DMS53 treated with DMSO at 0.1 percent for 48 hours (cell line): ENCODE data around the gene STK38L.
A peak's percentile ranks its signal among the peaks of the same experiment; 100 is the strongest.
"Not testable (repeated sequence)": the region's sequence is repeated elsewhere in the genome, so short reads cannot be mapped to it uniquely, and the experiment has no call there.

Experiments used
- DNase-seq: peaks from one replicate; lab custom pipeline; 2025; ENCODE audit not compliant: unreplicated experiment; lab: John Stamatoyannopoulos, UW

Gene STK38L

DNA sequence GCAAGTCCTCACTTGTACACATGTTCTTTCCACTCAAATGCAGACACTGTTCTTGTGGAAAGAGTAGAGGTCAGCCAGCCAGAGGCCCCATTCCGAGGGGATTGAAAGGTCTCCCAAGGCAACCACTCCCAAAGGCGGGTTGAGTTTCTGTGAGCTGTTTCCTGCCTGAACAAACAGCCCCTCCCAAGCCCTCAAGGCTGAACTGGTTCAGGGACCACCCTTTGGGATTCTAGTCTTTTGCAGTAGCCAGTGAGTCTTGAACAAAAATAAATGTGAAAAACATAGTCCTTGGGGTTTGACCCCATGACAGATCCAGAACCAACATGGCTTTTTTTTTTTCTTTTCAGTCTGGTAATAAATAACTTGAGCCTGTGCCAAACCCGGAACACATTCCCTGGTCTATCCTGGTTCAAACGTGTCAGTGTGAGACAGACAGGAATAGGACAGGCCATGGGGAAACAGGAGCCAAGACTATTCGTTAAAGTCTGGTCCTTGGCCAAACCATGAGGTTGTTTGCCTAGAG lies 17.6 kb upstream of the STK38L start:
- no peak for DNase-seq

DNA sequence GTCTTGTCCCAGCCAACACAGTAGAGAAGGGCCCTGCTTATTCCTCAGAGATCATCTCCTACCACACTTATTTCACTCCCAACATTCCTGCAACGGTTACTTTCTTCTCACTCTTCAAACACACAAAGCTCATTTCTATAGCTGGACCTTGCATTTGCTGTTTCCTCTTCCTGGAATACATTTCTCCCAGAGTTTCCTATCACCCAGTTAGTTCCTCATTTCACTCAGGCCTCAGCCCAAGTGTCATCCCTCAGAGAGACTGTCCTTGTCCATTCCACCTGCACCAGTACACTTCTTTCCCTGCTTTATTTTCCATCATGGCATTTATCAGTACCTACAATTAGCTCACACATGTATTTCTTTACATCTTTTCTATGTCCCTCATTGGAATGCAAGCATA lies 14.7 kb upstream of the STK38L start:
- DNase-seq: no peak

GRCh38 chr12:27231374-27231773 lies 12.7 kb upstream of the STK38L start:
- not testable (repeated sequence) for DNase-seq

- DNase-seq: no peak
Observed at GRCh38 chr12:27233814-27234213, 10.3 kb upstream of the STK38L start.

DNA sequence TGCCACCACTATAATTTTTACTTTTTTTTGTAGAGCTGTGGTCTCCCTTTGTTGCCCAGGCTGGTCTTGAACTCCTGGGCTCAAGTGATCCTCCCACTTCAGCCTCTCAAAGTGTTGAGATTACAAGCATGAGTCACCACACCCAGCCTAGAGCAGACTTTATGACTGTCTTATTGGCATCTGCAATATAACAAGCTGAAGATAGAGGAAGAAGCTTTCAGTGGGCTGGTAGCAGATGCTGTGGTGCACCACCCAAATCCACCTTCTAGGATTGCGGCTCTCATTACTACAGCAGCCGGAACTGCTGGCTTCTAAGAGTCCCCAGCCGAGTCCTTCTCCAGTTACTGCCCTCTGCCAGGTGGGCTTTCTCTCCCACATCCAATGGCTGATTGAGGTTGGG lies 7.6 kb upstream of the STK38L start:
- DNase-seq: no peak

GRCh38 chr12:27237790-27238771 lies 6.0 kb upstream of the STK38L start:
- DNase-seq: no peak

GRCh38 chr12:27243006-27243405 lies 1.1 kb upstream of the STK38L start:
- DNase-seq: no peak

DNA sequence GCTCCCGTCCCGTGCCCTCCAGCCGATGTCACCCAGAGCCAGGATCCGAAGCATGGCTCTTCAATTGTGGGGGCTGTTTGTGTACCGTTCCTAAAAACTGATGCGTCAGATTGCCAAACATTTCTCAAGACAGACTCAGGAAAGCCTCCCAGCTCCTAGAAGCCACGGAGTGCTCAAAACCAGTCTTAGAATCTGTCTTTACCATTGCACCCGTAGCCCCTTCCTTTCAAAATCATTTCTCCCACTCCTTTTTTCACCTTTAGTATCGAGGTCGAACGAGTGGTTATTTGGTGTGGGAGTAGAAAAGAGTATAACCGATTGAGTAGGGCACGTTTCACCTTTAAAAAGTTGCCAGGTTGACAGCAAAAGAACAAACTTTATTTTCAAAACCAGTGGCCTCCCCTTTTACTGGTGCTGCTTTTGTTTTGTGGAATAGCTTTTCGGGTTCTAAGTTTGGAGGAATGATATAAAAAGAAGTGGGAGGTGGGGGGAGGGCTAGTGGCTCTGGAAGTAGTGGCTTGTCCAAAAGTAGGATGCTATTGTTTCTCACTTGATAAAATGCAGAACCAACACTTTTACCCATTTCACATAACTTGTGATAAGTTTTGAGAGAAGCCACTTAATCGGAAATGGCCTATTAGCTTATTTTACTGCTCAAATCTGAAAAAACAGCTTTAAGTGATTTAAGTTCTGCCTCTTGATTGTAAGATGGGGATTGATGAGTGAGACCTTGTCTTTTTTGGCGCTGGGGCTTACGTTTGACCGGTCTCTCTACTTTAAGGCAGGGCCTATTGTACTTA lies 803 bp downstream of the STK38L start:
- no peak for DNase-seq

DNA sequence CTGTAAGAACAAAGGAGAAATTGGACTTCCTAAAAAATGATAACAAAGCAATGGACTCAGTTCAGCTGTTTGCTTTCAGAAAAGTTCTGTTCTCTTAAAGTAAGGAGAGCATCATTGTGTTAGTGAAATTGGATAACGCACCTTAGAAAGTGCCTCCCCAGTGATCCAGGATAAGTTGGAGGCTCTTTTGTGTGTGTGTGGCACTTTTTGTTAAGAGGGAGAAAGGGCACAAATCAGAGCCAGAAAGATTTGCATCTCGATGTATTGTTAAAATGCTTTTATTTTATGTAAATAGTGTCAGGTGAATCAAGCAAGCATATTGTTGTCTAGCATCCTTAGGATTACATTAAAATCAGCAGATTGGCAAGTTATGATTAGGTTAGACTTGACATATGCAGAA lies 2.1 kb downstream of the STK38L start:
- no peak for DNase-seq

- no peak for DNase-seq
Observed at GRCh38 chr12:27246774-27247173, 2.7 kb downstream of the STK38L start.

DNA sequence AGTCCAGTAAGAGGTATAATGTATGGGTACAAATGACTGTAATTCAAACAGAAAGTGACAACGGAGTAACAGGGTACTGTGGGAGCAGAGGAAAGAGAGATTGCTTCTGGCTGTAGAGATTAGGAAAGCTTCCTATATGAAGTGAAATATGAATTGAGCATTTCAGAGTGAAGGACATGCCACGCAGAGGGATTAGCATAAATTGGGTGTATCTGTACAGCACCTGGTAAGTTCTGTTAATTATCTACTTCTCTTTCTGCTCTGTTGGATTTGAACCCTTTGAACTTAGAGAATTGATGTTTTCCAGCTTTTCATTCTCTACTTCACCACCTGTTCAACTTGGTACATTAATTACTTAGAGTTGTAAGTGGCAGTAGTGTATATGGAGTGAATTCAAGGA lies 8.8 kb downstream of the STK38L start:
- DNase-seq: peak; percentile 89

DNA sequence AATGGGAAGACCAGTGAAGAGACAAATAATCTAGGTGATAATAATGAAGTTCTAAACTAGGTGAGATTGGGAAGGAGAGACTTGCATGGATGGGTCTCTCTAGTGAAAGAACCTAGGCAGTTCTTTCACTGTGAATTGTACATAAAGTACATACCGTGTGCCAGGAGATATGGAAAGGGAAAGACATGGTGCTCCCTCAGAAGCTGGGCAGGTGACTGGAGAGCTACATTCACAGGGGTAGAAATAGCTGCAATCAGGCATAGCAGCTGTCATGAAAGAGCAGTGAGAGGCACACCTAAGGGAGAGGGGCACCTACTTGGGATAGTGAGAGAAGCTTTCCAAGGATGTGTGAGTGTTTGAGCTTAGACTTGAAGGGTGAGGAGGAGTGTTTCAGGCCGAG lies 9.3 kb downstream of the STK38L start:
- peak; percentile 81 for DNase-seq

DNA sequence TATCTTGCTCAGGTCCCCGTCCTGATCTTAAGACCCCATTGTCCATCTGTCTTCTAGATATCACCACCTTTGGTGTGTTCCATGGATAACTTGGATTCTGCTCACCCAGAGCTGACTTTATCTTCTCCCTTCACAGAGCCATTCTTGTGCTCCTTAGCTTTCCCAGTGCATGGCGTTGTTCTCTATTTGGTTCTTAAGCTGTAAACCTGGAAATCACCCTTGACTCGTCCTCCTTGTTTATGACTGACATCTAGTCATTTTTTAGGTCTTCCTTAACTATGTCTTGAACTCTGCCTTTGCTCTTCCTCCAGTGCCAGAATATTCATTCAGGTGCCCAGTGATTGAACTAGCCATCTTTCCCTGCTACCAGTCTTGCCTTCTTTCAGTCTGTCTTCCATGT lies 11.7 kb downstream of the STK38L start:
- no peak for DNase-seq

- DNase-seq: no peak
Observed at GRCh38 chr12:27257104-27257843, 13.2 kb downstream of the STK38L start.

- DNase-seq: no peak
Observed at GRCh38 chr12:27260746-27261145, 16.7 kb downstream of the STK38L start.

- no peak for DNase-seq
Observed at GRCh38 chr12:27261866-27262265, 17.8 kb downstream of the STK38L start.

- no peak for DNase-seq
Observed at GRCh38 chr12:27270148-27270547, 26.1 kb downstream of the STK38L start.

DNA sequence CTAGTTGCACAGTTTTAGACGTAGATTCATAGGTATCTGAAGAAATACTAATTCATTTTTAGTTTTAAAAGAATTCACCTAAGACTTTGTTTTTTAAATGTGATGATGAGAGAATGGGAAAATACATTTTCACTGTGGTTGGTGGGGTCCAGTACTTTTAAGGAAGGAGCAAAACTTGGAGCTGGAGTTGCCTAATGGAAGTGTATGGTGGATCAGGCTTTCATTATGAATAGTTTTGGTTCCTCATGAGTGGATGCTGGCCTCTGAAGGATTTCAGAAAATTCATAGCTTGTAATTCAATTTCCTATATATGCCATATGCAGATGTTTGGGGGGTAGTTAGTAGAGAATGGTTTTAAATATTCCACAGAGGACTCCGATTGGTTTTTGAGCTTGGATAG lies 27.1 kb downstream of the STK38L start:
- DNase-seq: no peak

DNA sequence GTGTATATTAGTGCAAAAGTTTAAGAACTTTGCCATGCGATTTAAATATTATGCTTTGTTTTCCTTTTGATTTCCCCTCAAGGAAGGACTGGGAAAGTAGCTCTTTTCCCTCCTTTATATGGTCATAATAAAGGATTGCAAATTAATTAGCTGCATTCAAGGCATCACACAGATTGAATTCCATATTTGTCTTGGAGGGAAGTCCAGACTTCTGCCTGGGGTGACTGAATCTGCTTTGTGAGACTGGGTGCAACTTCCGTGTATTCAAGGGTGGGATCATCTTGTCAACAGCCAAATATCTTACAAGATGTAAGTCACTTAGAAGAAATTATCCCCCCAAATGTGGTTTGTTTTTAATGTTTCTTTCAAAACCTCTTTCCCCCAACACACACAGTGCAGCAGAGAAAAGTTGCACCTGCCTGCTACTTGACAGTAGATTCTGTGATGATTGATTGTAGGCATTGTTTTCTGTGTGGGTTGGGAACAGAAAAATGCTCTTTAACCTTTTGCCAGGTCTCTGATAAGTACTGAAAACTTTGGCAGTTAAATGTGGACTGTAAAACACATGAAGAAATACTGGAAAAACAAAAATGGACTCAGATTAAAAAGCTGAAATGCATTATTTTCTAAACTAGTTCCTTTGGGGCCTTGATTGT lies 28.4 kb downstream of the STK38L start:
- DNase-seq: peak; percentile 73

GRCh38 chr12:27273114-27273513 lies 29.0 kb downstream of the STK38L start:
- no peak for DNase-seq

GRCh38 chr12:27274706-27275105 lies 30.6 kb downstream of the STK38L start:
- no peak for DNase-seq
